SK-N-SH (cell line): Measurements from ENCODE around the gene STK4.

Source experiments
- ELF1 ChIP-seq: IDR thresholded peaks from 2 replicates; pipeline ENCODE4 v1.4.0; 2012
- EZH2phosphoT487 ChIP-seq: fragments of 200-600 bp; sonication (generic); IDR thresholded peaks from 2 replicates; pipeline ENCODE4 v1.6.1; 2017; ENCODE audit warnings: low read depth, mixed run types, mild to moderate bottlenecking, antibody characterized with exemption, moderate library complexity, borderline replicate concordance
- FOSL2 ChIP-seq: IDR thresholded peaks from 2 replicates; pipeline ENCODE4 v1.4.0; 2012; ENCODE audit warnings: low read depth, mild to moderate bottlenecking, moderate library complexity, borderline replicate concordance
- FOXJ3 ChIP-seq: sonication (generic); formaldehyde crosslinking; IDR thresholded peaks from 2 replicates; pipeline ENCODE4 v1.5.1; 2020; ENCODE audit warnings: mild to moderate bottlenecking, missing genetic modification reagents
- GATA2 ChIP-seq: sonication (generic); formaldehyde crosslinking; IDR thresholded peaks from 2 replicates; pipeline ENCODE4 v1.5.0; 2020; ENCODE audit warnings: mild to moderate bottlenecking, missing genetic modification reagents
- RAD21 ChIP-seq: IDR thresholded peaks from 2 replicates; pipeline ENCODE4 v1.6.1; 2012; ENCODE audit warnings: mild to moderate bottlenecking, low read length
- YY1 ChIP-seq: IDR thresholded peaks from 2 replicates; pipeline ENCODE4 v1.4.0; 2012; ENCODE audit warnings: low read depth, mild to moderate bottlenecking
- TF ChIP-seq, protein P1 (sequence below): fragments of 200-600 bp; sonication (generic); IDR thresholded peaks from 2 replicates; pipeline ENCODE4 v1.6.1; 2017; ENCODE audit warnings: antibody characterized with exemption, mild to moderate bottlenecking, moderate library complexity
- TF ChIP-seq, protein P2 (sequence below): IDR thresholded peaks from 2 replicates; pipeline ENCODE4 v1.4.0; 2012; ENCODE audit warnings: low read depth

DNA sequence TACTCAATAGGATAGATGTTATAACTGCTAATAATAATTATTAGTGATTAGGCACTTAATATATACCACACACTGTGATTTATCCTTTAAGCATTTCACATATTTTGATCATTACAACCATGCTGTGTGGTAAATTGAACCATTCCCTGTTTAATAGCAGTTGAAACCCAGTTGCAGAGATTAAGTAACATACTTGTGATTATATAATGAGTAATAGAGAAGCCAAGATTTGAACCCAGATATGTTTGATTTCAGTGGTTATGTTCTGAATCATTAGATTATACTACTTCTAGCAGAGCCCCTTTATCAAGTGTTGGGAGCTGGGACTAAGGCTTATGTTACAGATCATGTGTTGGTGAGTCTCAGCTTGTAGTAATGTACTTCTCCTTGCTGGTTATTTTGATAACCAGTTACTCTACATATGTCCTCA, 44.1 kb downstream of the STK4 start:
- no peak for TF ChIP-seq GATA2 (CRISPR knock-in tag)
- TF ChIP-seq FOXJ3 (CRISPR knock-in tag): no peak
- TF ChIP-seq EZH2phosphoT487: no peak
- TF ChIP-seq, protein P1, sequence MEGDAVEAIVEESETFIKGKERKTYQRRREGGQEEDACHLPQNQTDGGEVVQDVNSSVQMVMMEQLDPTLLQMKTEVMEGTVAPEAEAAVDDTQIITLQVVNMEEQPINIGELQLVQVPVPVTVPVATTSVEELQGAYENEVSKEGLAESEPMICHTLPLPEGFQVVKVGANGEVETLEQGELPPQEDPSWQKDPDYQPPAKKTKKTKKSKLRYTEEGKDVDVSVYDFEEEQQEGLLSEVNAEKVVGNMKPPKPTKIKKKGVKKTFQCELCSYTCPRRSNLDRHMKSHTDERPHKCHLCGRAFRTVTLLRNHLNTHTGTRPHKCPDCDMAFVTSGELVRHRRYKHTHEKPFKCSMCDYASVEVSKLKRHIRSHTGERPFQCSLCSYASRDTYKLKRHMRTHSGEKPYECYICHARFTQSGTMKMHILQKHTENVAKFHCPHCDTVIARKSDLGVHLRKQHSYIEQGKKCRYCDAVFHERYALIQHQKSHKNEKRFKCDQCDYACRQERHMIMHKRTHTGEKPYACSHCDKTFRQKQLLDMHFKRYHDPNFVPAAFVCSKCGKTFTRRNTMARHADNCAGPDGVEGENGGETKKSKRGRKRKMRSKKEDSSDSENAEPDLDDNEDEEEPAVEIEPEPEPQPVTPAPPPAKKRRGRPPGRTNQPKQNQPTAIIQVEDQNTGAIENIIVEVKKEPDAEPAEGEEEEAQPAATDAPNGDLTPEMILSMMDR: no peak
- TF ChIP-seq RAD21: no peak
- peak; percentile 92 for TF ChIP-seq FOSL2
- no peak for TF ChIP-seq ELF1
- TF ChIP-seq, protein P2, sequence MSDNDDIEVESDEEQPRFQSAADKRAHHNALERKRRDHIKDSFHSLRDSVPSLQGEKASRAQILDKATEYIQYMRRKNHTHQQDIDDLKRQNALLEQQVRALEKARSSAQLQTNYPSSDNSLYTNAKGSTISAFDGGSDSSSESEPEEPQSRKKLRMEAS: peak; percentile 53; the same call in 1 of the 2 replicates
- TF ChIP-seq YY1: no peak
